Memory B cell (primary cell): Measurements from ENCODE around the gene DSCAM.

Experiments
- ATAC-seq: fragments of 150-1000 bp; cut with Tn5 transposase; 2 replicates; pipeline ENCODE4 v1.10.0; 2021; ENCODE audit warnings: low read depth, mild to moderate bottlenecking, moderate library complexity
- DNase-seq, 2 donors: peaks; one replicate each; pipeline ENCODE4 v3.0.0; 2022; ENCODE audit warnings: low spot score in 2 of 2
- H3K27ac Mint-ChIP-seq: one replicate; pipeline ENCODE4 v1.8.0; 2022; ENCODE audit warnings: mild to moderate bottlenecking, moderate library complexity, mixed read lengths
- H3K27me3 Mint-ChIP-seq: one replicate; pipeline ENCODE4 v1.8.0; 2022; ENCODE audit warnings: mixed read lengths
- H3K36me3 Mint-ChIP-seq: one replicate; pipeline ENCODE4 v1.8.0; 2022; ENCODE audit warnings: mild to moderate bottlenecking, mixed read lengths
- H3K4me1 Mint-ChIP-seq: one replicate; pipeline ENCODE4 v1.8.0; 2022; ENCODE audit warnings: mixed read lengths
- H3K4me3 Mint-ChIP-seq: one replicate; pipeline ENCODE4 v1.8.0; 2022; ENCODE audit warnings: mild to moderate bottlenecking, moderate library complexity, mixed read lengths
- H3K9me3 Mint-ChIP-seq: one replicate; pipeline ENCODE4 v1.8.0; 2022; ENCODE audit warnings: mixed read lengths

Gene DSCAM

DNA sequence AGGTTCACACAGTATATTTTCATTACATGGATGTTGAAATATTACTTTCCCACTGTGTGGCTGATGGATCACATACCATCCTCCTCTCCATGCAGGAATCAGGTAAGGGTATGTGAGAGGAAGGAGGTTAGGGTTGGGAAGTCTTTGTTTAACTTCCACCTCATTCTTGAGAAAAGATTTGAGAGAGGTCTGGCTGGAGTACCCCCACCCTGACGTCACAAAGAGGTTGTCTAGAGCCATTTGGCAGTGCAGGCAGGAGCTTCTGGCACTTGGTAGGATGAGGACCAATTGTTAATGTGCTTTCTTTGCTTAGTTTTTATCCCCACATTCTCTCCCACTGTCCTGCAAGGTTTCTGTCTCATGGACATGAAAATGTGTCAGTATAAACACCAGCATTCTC, 356.6 kb downstream of the DSCAM start:
- H3K9me3 Mint-ChIP-seq, result peaks cover 16% of the 10 kb centered on the region
- no peak overlapping the region for H3K4me3 Mint-ChIP-seq
- DNase-seq (no peak), ATAC-seq (no peak)
- H3K27me3 Mint-ChIP-seq, result no peaks in the 10 kb centered on the region
- no peaks in the 10 kb centered on the region for H3K4me1 Mint-ChIP-seq
- no peak overlapping the region for H3K27ac Mint-ChIP-seq
- no peaks in the 10 kb centered on the region for H3K36me3 Mint-ChIP-seq

DNA sequence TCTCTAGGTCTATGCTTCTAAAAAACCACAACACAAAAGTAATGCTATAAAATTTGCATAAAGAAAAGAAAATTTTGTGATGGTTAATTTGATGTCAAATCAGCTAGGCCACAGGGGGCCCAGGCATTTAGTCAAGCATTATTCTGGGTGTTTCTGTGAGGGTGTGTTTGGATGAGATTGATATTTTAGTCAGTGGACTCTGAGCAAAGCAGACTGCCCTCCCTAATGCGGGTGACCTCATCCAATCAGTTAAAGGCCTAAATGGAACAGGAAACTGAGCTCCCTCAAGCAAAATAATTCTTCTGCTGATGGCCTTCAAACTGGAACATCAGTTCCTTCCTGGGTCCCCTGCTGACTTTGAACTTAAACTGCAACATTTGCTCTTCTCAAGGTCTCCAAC, 358.0 kb downstream of the DSCAM start:
- Mint-ChIP-seq H3K4me1 (no peaks in the 10 kb centered on the region), H3K36me3 (no peaks in the 10 kb centered on the region), H3K27me3 (no peaks in the 10 kb centered on the region), H3K4me3 (no peak overlapping the region), H3K27ac (no peak overlapping the region), H3K9me3 (peaks cover 16% of the 10 kb centered on the region)
- DNase-seq, result no peak
- ATAC-seq, result no peak

GRCh38 chr21:40481764-40482163, 365.2 kb downstream of the DSCAM start:
- no peak for DNase-seq
- peaks cover 3% of the 10 kb centered on the region for H3K9me3 Mint-ChIP-seq
- no peak for ATAC-seq
- H3K4me3 Mint-ChIP-seq, result no peak overlapping the region
- no peaks in the 10 kb centered on the region for H3K27me3 Mint-ChIP-seq
- H3K4me1 Mint-ChIP-seq, result no peaks in the 10 kb centered on the region
- H3K36me3 Mint-ChIP-seq, result no peaks in the 10 kb centered on the region
- H3K27ac Mint-ChIP-seq, result no peak overlapping the region

DNA sequence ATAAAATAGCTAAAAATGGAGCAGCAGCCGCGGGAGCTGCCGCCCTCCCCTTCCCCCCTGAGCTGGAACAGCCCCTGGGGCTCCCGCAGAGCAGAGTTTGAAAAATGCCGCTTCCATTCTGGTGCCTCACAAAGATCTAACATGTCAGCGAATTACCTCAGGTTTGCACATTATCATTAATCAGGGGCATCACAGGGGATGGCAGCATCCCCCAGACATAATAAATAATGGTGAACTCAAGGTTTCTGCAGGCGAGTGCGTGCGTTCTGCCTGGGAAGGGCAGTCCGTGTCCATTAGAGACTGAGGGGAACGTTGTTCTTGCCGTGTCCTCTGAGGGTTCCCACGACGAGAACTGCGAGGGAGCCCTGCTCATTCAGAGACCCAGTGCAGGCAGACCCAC, 372.4 kb downstream of the DSCAM start:
- no peak overlapping the region for H3K27ac Mint-ChIP-seq
- no peaks in the 10 kb centered on the region for H3K27me3 Mint-ChIP-seq
- no peak for ATAC-seq
- peaks cover 3% of the 10 kb centered on the region for H3K9me3 Mint-ChIP-seq
- no peak overlapping the region for H3K4me3 Mint-ChIP-seq
- H3K36me3 Mint-ChIP-seq, result no peaks in the 10 kb centered on the region
- H3K4me1 Mint-ChIP-seq, result no peaks in the 10 kb centered on the region
- DNase-seq, result no peak

DNA sequence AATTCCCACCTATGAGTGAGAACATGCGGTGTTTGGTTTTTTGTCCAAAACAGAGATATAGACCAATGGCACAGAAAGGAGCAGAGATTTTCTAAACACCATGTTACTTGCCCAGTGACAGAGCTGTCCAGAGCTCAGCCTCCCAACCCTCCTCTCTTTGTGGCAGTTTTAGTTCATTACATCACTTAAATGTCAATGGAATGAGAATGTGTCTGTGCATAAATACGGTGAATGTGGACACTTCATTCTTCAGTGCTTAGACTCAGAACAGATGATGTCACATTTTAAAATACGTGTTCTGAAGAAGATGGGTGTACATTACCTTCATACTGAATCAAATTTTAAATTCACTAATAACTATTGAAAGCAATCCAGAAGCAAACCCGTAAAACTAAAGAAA, 374.9 kb downstream of the DSCAM start:
- no peaks in the 10 kb centered on the region for H3K4me1 Mint-ChIP-seq
- ATAC-seq, result no peak

GRCh38 chr21:40471103-40471502, 375.9 kb downstream of the DSCAM start:
- Mint-ChIP-seq H3K9me3 (no peaks in the 10 kb centered on the region), H3K4me1 (no peaks in the 10 kb centered on the region), H3K36me3 (no peaks in the 10 kb centered on the region), H3K27ac (no peak overlapping the region), H3K4me3 (no peak overlapping the region), H3K27me3 (no peaks in the 10 kb centered on the region)
- no peak for ATAC-seq
- DNase-seq, result no peak

More for the DNA sequence above, 374.9 kb downstream of the DSCAM start:
- Mint-ChIP-seq H3K27ac (no peak overlapping the region), H3K27me3 (no peaks in the 10 kb centered on the region), H3K36me3 (no peaks in the 10 kb centered on the region), H3K9me3 (no peaks in the 10 kb centered on the region), H3K4me3 (no peak overlapping the region)
- no peak for DNase-seq

DNA sequence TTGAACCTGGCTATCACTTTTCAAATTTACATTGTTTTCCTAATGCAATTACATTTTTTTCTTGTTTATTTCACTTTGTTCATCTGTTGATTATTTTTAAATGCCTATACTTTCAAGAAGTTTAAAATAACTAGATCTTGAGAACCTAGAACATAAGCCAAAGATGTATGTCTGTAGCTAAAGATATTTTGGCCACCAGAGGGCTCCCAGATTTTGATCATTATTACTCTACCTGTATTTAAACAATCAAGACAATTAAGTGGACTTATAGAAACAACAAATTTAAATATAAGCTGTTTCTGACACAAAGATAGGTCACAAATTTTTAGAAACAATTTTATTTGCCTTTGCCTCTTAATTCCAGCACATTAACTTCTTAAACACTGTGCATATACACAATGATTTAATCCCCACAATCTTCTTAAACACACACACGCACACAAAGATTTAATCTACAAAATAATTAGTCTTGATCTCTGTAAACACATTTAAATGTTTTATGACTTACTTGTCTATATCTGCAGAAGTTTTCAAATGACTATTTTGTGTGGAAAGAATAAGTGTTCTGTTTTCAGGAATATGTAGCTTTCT, 380.0 kb downstream of the DSCAM start:
- Mint-ChIP-seq H3K4me1 (no peaks in the 10 kb centered on the region), H3K4me3 (no peak overlapping the region), H3K27me3 (no peaks in the 10 kb centered on the region), H3K36me3 (no peaks in the 10 kb centered on the region), H3K27ac (no peak overlapping the region), H3K9me3 (peaks cover 1% of the 10 kb centered on the region)
- DNase-seq, result no peak
- no peak for ATAC-seq

DNA sequence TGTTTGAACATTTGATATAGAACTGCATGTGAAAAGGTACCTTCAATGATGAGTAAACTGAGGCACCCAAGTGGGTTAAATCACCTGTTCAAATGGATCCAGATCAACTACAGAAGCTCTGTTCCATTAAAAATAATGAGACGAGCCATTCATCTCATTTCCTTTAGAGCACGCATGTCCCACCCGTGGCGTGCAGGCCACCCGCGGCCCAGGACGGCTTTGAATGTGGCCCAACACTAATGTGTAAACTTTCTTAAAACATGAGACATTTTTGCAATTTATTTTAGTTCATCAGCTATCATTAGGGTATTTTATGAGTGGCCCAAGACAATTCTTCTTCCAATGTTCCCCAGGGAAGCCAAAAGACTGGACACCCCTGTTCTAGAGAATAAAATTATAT, 381.6 kb downstream of the DSCAM start:
- H3K4me1 Mint-ChIP-seq, result no peaks in the 10 kb centered on the region
- no peak overlapping the region for H3K27ac Mint-ChIP-seq
- no peak for DNase-seq
- H3K9me3 Mint-ChIP-seq, result peaks cover 1% of the 10 kb centered on the region
- H3K36me3 Mint-ChIP-seq, result no peaks in the 10 kb centered on the region
- H3K27me3 Mint-ChIP-seq, result no peaks in the 10 kb centered on the region
- ATAC-seq, result no peak
- no peak overlapping the region for H3K4me3 Mint-ChIP-seq

- peaks cover 1% of the 10 kb centered on the region for H3K9me3 Mint-ChIP-seq
- H3K27me3 Mint-ChIP-seq, result no peaks in the 10 kb centered on the region
- H3K4me3 Mint-ChIP-seq, result no peak overlapping the region
- no peaks in the 10 kb centered on the region for H3K36me3 Mint-ChIP-seq
- ATAC-seq, result no peak
- DNase-seq, result no peak
- no peaks in the 10 kb centered on the region for H3K4me1 Mint-ChIP-seq
- H3K27ac Mint-ChIP-seq, result no peak overlapping the region
Observed at GRCh38 chr21:40463176-40463575, 383.8 kb downstream of the DSCAM start.

- Mint-ChIP-seq H3K4me1 (no peaks in the 10 kb centered on the region), H3K4me3 (no peak overlapping the region), H3K27ac (no peak overlapping the region), H3K9me3 (peaks cover 1% of the 10 kb centered on the region), H3K36me3 (no peaks in the 10 kb centered on the region), H3K27me3 (no peaks in the 10 kb centered on the region)
- DNase-seq, result no peak
- no peak for ATAC-seq
Observed at GRCh38 chr21:40461008-40461407, 385.9 kb downstream of the DSCAM start.

GRCh38 chr21:40457741-40458140, 389.2 kb downstream of the DSCAM start:
- no peaks in the 10 kb centered on the region for H3K4me1 Mint-ChIP-seq
- H3K27ac Mint-ChIP-seq, result no peak overlapping the region
- ATAC-seq, result no peak
- H3K9me3 Mint-ChIP-seq, result no peaks in the 10 kb centered on the region
- H3K27me3 Mint-ChIP-seq, result no peaks in the 10 kb centered on the region
- no peak overlapping the region for H3K4me3 Mint-ChIP-seq
- no peaks in the 10 kb centered on the region for H3K36me3 Mint-ChIP-seq
- DNase-seq, result no peak

- no peaks in the 10 kb centered on the region for H3K36me3 Mint-ChIP-seq
- ATAC-seq (no peak), DNase-seq (no peak)
Observed at GRCh38 chr21:40454057-40454456, 392.9 kb downstream of the DSCAM start.

GRCh38 chr21:40453183-40453582, 393.8 kb downstream of the DSCAM start:
- Mint-ChIP-seq H3K4me1 (no peaks in the 10 kb centered on the region), H3K4me3 (no peak overlapping the region), H3K9me3 (no peaks in the 10 kb centered on the region), H3K27ac (no peak overlapping the region), H3K36me3 (no peaks in the 10 kb centered on the region), H3K27me3 (no peaks in the 10 kb centered on the region)
- ATAC-seq (no peak), DNase-seq (no peak)

More at GRCh38 chr21:40454057-40454456, 392.9 kb downstream of the DSCAM start:
- Mint-ChIP-seq H3K27ac (no peak overlapping the region), H3K4me1 (no peaks in the 10 kb centered on the region), H3K4me3 (no peak overlapping the region), H3K9me3 (no peaks in the 10 kb centered on the region), H3K27me3 (no peaks in the 10 kb centered on the region)

GRCh38 chr21:40452548-40452947, 394.4 kb downstream of the DSCAM start:
- no peaks in the 10 kb centered on the region for H3K27me3 Mint-ChIP-seq
- H3K9me3 Mint-ChIP-seq, result no peaks in the 10 kb centered on the region
- H3K4me1 Mint-ChIP-seq, result no peaks in the 10 kb centered on the region
- no peak for DNase-seq
- no peaks in the 10 kb centered on the region for H3K36me3 Mint-ChIP-seq
- H3K27ac Mint-ChIP-seq, result no peak overlapping the region
- no peak overlapping the region for H3K4me3 Mint-ChIP-seq
- no peak for ATAC-seq

- no peak for DNase-seq
- H3K27ac Mint-ChIP-seq, result no peak overlapping the region
- peaks cover 3% of the 10 kb centered on the region for H3K9me3 Mint-ChIP-seq
- ATAC-seq, result no peak
- no peaks in the 10 kb centered on the region for H3K36me3 Mint-ChIP-seq
- H3K4me1 Mint-ChIP-seq, result no peaks in the 10 kb centered on the region
- H3K27me3 Mint-ChIP-seq, result no peaks in the 10 kb centered on the region
- no peak overlapping the region for H3K4me3 Mint-ChIP-seq
Observed at GRCh38 chr21:40447016-40447415, 399.9 kb downstream of the DSCAM start.
